Measurements from ENCODE around the gene COMMD6. TPM values are rescaled to one million over a fixed set of nuclear protein-coding genes. Genes with fewer than 3 reads are reported as not detected.

COMMD6 gene
- total RNA-seq, 3 donors from 2014 or later (not counting 1 experiment from before 2014, with no cell fraction given) = 111 to 149 (median 118) TPM

DNA sequence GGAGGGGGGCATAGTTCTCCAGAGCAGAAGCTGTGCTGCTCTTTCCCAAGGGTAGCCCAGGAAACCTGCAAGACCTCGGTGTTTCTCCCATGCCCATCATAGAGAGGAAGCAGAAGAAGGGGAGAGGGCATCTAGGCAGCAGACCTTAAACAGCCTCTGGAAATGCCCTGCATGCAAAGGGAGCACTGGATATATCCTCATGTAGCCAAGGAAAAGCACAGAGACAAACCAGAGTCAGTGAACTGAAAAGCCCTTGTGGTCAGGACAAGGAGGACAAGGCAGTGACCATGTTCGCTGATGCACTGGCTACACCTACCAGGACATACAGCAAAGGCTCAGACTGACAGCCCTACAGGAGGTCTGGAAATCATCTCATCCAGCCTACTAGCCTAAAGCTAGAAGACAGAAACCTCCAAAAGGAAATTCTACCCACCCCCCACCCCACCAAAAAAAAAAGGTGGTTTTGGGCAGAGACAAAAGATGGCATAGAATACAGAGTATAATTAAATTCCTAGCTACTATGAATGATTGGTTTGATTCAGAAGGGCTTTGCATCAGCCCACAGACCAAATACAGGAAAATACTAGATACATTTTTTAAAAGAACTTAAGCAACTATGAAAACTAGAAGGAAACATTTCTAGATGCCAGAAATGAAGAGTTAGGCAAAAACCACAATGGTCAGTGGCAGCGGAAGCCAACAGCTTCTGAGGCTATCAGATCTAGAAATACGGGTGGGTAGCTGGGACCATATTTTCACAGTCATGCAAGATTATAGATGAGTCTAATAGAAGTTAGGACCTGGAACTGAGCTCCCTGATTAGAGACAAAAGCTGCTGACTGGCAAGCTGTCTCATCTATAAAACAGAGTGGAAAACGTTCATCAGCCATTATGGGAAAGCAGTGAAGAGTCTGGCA lies 51.2 kb downstream of the COMMD6 start:
- Mint-ChIP-seq H3K9me3 (no peaks in the 10 kb centered on the region), H3K4me1 (peaks cover 36 to 41% of the 10 kb centered on the region in 2 donors), H3K27me3 (ENCODE audit: low read depth in 2 of 2) (peaks cover 0 to 8% of the 10 kb centered on the region in 2 donors), H3K27ac (peak overlapping the region; percentile 21 to 46), H3K4me3 (peak overlapping the region; percentile 53), H3K36me3 (no peaks in the 10 kb centered on the region)
- H3K27me3 ChIP-seq (ENCODE audit: control insufficient read depth, insufficient read depth, low read length) = no peaks in the 10 kb centered on the region
- H3K9me3 ChIP-seq (ENCODE audit: control insufficient read depth, insufficient read depth, low read length) = no peaks in the 10 kb centered on the region
- H3K4me1 ChIP-seq (ENCODE audit: control insufficient read depth, insufficient read depth, low read length) = peaks cover 25% of the 10 kb centered on the region
- no peak for TF ChIP-seq CTCF (IDR thresholded peaks at IDR 0.05)
- intact Hi-C loops (cut with micrococcal nuclease) = no loop called here
- no peak overlapping the region for H3K27ac ChIP-seq (ENCODE audit: low read length)
- ATAC-seq (no peak), DNase-seq (no peak)
- H3K36me3 ChIP-seq (ENCODE audit: control insufficient read depth, insufficient read depth, low read length) = no peaks in the 10 kb centered on the region
- 26% methylated on average over 5 of the region's 5 CpGs for WGBS (ENCODE audit: insufficient coverage)
- H3K4me3 ChIP-seq (ENCODE audit: low read length) = no peak overlapping the region

GRCh38 chr13:75485286-75486062 lies 52.2 kb downstream of the COMMD6 start:
- no peak for DNase-seq
- no peaks in the 10 kb centered on the region for H3K9me3 Mint-ChIP-seq
- peaks cover 4% of the 10 kb centered on the region for H3K27me3 ChIP-seq (ENCODE audit: control insufficient read depth, insufficient read depth, low read length)
- H3K4me3 Mint-ChIP-seq = peak overlapping the region; percentile 37
- no peak for TF ChIP-seq CTCF (IDR thresholded peaks at IDR 0.05)
- H3K36me3 Mint-ChIP-seq = no peaks in the 10 kb centered on the region
- peaks cover 2 to 15% of the 10 kb centered on the region in 2 donors for H3K27me3 Mint-ChIP-seq (ENCODE audit: low read depth in 2 of 2)
- H3K4me1 ChIP-seq (ENCODE audit: control insufficient read depth, insufficient read depth, low read length) = peaks cover 31% of the 10 kb centered on the region
- intact Hi-C loops (cut with micrococcal nuclease) = no loop called here
- H3K27ac ChIP-seq (ENCODE audit: low read length) = no peak overlapping the region
- peak overlapping the region; percentile 21 to 46 for H3K27ac Mint-ChIP-seq
- H3K36me3 ChIP-seq (ENCODE audit: control insufficient read depth, insufficient read depth, low read length) = no peaks in the 10 kb centered on the region
- peaks cover 40 to 44% of the 10 kb centered on the region in 2 donors for H3K4me1 Mint-ChIP-seq
- ATAC-seq = no peak
- WGBS (ENCODE audit: insufficient coverage) = no CpG with 5 or more reads among the region's 1 CpG
- no peaks in the 10 kb centered on the region for H3K9me3 ChIP-seq (ENCODE audit: control insufficient read depth, insufficient read depth, low read length)
- no peak overlapping the region for H3K4me3 ChIP-seq (ENCODE audit: low read length)

DNA sequence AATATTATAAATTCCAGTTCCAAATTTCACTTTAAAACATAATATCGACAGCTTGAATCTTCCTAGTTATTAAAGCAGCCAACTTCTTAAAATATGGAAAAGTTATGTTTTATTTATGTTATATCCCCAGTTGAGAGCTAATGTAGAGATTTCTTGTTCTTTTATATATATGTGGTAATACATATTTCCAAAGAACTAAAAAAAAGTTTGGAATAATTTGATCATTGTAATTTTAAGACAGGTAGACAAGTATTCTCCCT lies 54.9 kb downstream of the COMMD6 start:
- Mint-ChIP-seq H3K27me3 (ENCODE audit: low read depth in 2 of 2) (peaks cover 27 to 29% of the 10 kb centered on the region in 2 donors), H3K4me3 (peak overlapping the region; percentile 99), H3K27ac (peak overlapping the region; percentile 12 to 82), H3K36me3 (no peaks in the 10 kb centered on the region), H3K9me3 (no peaks in the 10 kb centered on the region), H3K4me1 (peaks cover 30% of the 10 kb centered on the region in 2 donors)
- H3K4me3 ChIP-seq (ENCODE audit: low read length) = peak overlapping the region; percentile 56
- H3K36me3 ChIP-seq (ENCODE audit: control insufficient read depth, insufficient read depth, low read length) = no peaks in the 10 kb centered on the region
- peak; percentile 23 for TF ChIP-seq CTCF (IDR thresholded peaks at IDR 0.05)
- no peak for DNase-seq
- H3K27ac ChIP-seq (ENCODE audit: low read length) = no peak overlapping the region
- peaks cover 23% of the 10 kb centered on the region for H3K4me1 ChIP-seq (ENCODE audit: control insufficient read depth, insufficient read depth, low read length)
- no peaks in the 10 kb centered on the region for H3K9me3 ChIP-seq (ENCODE audit: control insufficient read depth, insufficient read depth, low read length)
- H3K27me3 ChIP-seq (ENCODE audit: control insufficient read depth, insufficient read depth, low read length) = peaks cover 16% of the 10 kb centered on the region
- no CpG with 5 or more reads among the region's 1 CpG for WGBS (ENCODE audit: insufficient coverage)
- intact Hi-C loops (cut with micrococcal nuclease) = loop anchor here (5.0 kb wide), 2 partner anchors 65 to 115 kb away; partner anchors contain the start of gene UCHL3
- ATAC-seq = no peak
